HCT116 (cell line): ENCODE data around the gene NFASC. TPM values are rescaled to one million over a fixed set of nuclear protein-coding genes. Genes with fewer than 3 reads are reported as not detected.

ENCODE experiments used
- ATAC-seq: fragments of 200-7000 bp; cut with Tn5 transposase; 2 replicates; pipeline ENCODE4 v1.9.1; 2020; ENCODE audit warnings: mild to moderate bottlenecking, moderate library complexity
- BruUV-seq: library from RNA; stranded (reverse); fragments of 400-500 nt; replicated peaks from 2 replicates; lab custom pipeline; 2021; lab: Mats Ljungman, UMichigan
- CTCF ChIA-PET: fragments of 300-600 bp; sonication (Branson Sonifier 250); formaldehyde crosslinking; loops from one replicate; lab custom pipeline; 2021; ENCODE audit warnings: antibody characterized with exemption; lab: Charles Lee
- POLR2A ChIA-PET: fragments of 300-600, 350-600 bp; sonication (Branson Sonifier 250); formaldehyde crosslinking; loops from one replicate; lab custom pipeline; 2021; ENCODE audit warnings: antibody characterized with exemption; lab: Charles Lee
- RAD21 ChIA-PET, 2 experiments: fragments of 300-600 bp; sonication (Branson Sonifier 250); formaldehyde crosslinking; loops; one replicate each; lab custom pipeline; 2023; ENCODE audit warnings: low total read pairs in 2 of 2; ENCODE audit not compliant: uncharacterized antibody in 2 of 2, unreplicated experiment in 2 of 2, low non-redundant PET in 1 of 2; lab: Charles Lee
- DNase-seq: peaks from one replicate; pipeline ENCODE4 v3.0.0-alpha.2; 2010; ENCODE audit warnings: low read depth, low spot score
- H2AFZ ChIP-seq: fragments of 200-600 bp; shearing (Covaris generic), sonication (generic); 2 replicates; pipeline ENCODE4 v1.6.1; 2017; ENCODE audit warnings: low read depth, mixed run types, mixed read lengths, antibody characterized with exemption, low read length; ENCODE audit not compliant: poor library complexity, severe bottlenecking
- H3K27ac ChIP-seq: 2 replicates; pipeline ENCODE4 v1.5.1; 2012; ENCODE audit warnings: low read depth, low read length
- H3K27me3 ChIP-seq: fragments of 200-600 bp; sonication (generic); 2 replicates; pipeline ENCODE4 v1.6.1; 2016; ENCODE audit warnings: mixed run types, low read length, mixed read lengths; ENCODE audit not compliant: insufficient read depth
- H3K36me3 ChIP-seq, 2 experiments: fragments of 200-500 bp in 1 of 2; fragments of 200-600 bp in 1 of 2; sonication (Bioruptor generic) in 1 of 2; sonication (generic) in 1 of 2; 2 replicates each; pipeline versions ENCODE4 v1.5.1 to v1.6.1; 2014 to 2016; ENCODE audit warnings: low read length in 2 of 2, inconsistent platforms in 1 of 2, mixed read lengths in 1 of 2, mixed run types in 1 of 2; ENCODE audit not compliant: insufficient read depth in 2 of 2, control insufficient read depth in 1 of 2
- H3K4me1 ChIP-seq, 2 experiments: fragments of 200-600 bp in 1 of 2; sonication (generic) in 1 of 2; 2 replicates each; pipeline versions ENCODE4 v1.5.1 to v1.6.1; 2012 to 2017; ENCODE audit warnings: low read length in 2 of 2, inconsistent platforms in 1 of 2, mild to moderate bottlenecking in 1 of 2, mixed read lengths in 1 of 2, mixed run types in 1 of 2, moderate library complexity in 1 of 2; ENCODE audit not compliant: insufficient read depth in 2 of 2, control insufficient read depth in 1 of 2
- H3K4me2 ChIP-seq: fragments of 200-600 bp; sonication (generic); 2 replicates; pipeline ENCODE4 v1.6.1; 2017; ENCODE audit warnings: mixed run types, low read length, mixed read lengths
- H3K4me3 ChIP-seq, 2 experiments: fragments of 200-600 bp in 1 of 2; sonication (generic) in 1 of 2; replicated peaks in 1 of 2; 2 replicates each; pipeline ENCODE4 v1.5.1; 2011 to 2016; ENCODE audit warnings: low read length in 2 of 2, control low read depth in 1 of 2, low read depth in 1 of 2, mild to moderate bottlenecking in 1 of 2, mixed read lengths in 1 of 2, mixed run types in 1 of 2
- H3K79me2 ChIP-seq: fragments of 200-600 bp; sonication (generic); 2 replicates; pipeline ENCODE4 v1.6.1; 2017; ENCODE audit warnings: mild to moderate bottlenecking, mixed run types, low read length, moderate library complexity, mixed read lengths; ENCODE audit not compliant: insufficient read depth
- H3K9ac ChIP-seq: fragments of 200-600 bp; sonication (generic); 2 replicates; pipeline ENCODE4 v1.6.1; 2016; ENCODE audit warnings: low read length, mixed read lengths
- H3K9me2 ChIP-seq: fragments of 200-600 bp; sonication (generic), shearing (Covaris generic); 2 replicates; pipeline ENCODE4 v1.6.1; 2017; ENCODE audit warnings: mixed run types, mild to moderate bottlenecking, moderate library complexity; ENCODE audit not compliant: insufficient read depth
- H3K9me3 ChIP-seq, 2 experiments: fragments of 200-500 bp in 1 of 2; fragments of 200-600 bp in 1 of 2; sonication (Bioruptor generic) in 1 of 2; sonication (generic) in 1 of 2; 2 replicates each; pipeline ENCODE4 v1.6.1; 2014 to 2017; ENCODE audit warnings: low read length in 2 of 2, mixed read lengths in 2 of 2, inconsistent platforms in 1 of 2, low read depth in 1 of 2, mild to moderate bottlenecking in 1 of 2, mixed run types in 1 of 2, moderate library complexity in 1 of 2; ENCODE audit not compliant: control insufficient read depth in 1 of 2, insufficient read depth in 1 of 2
- H4K20me1 ChIP-seq: fragments of 200-600 bp; sonication (generic), shearing (Covaris generic); 2 replicates; pipeline ENCODE4 v1.6.1; 2017; ENCODE audit warnings: mixed run types, mild to moderate bottlenecking, moderate library complexity; ENCODE audit not compliant: insufficient read depth
- ATF3 ChIP-seq: IDR thresholded peaks from 2 replicates; pipeline ENCODE4 v1.6.1; 2012
- CBX3 ChIP-seq: IDR thresholded peaks from 2 replicates; pipeline ENCODE4 v1.6.1; 2012; ENCODE audit warnings: low read depth
- CEBPB ChIP-seq: IDR thresholded peaks from 2 replicates; pipeline ENCODE4 v1.6.1; 2012; ENCODE audit warnings: low read depth
- ELF1 ChIP-seq: IDR thresholded peaks from 2 replicates; pipeline ENCODE4 v1.6.1; 2012; ENCODE audit warnings: low read depth, borderline replicate concordance
- EZH2phosphoT487 ChIP-seq: fragments of 200-600 bp; IDR thresholded peaks from 2 replicates; pipeline ENCODE4 v1.6.1; 2018; ENCODE audit warnings: antibody characterized with exemption, borderline replicate concordance
- FOSL1 ChIP-seq: IDR thresholded peaks from 2 replicates; pipeline ENCODE4 v1.6.1; 2012; ENCODE audit warnings: low read depth
- POLR2AphosphoS5 ChIP-seq: IDR thresholded peaks from 2 replicates; pipeline ENCODE4 v1.6.1; 2011; ENCODE audit warnings: mild to moderate bottlenecking, low read depth, low read length, moderate library complexity
- RAD21 ChIP-seq: IDR thresholded peaks from 2 replicates; pipeline ENCODE4 v1.6.1; 2012; ENCODE audit warnings: low read depth, mild to moderate bottlenecking
- SP1 ChIP-seq: IDR thresholded peaks from 2 replicates; pipeline ENCODE4 v1.6.1; 2012; ENCODE audit warnings: low read depth
- TCF7L2 ChIP-seq: IDR thresholded peaks from 2 replicates; pipeline ENCODE4 v1.7.0; 2011; ENCODE audit warnings: borderline replicate concordance, inconsistent platforms; ENCODE audit not compliant: insufficient read depth, insufficient read length; ENCODE audit errors: extremely low read depth
- ZNF274 ChIP-seq: fragments of 200-500 bp; sonication (Bioruptor generic); IDR thresholded peaks from 2 replicates; pipeline ENCODE4 v1.6.1; 2014; ENCODE audit warnings: mild to moderate bottlenecking, low read depth, low read length, inconsistent platforms
- intact Hi-C: fragments of 100-400 bp; cut with micrococcal nuclease; formaldehyde crosslinking; loops from 2 replicates; pipeline ENCODE4 v1.10.0; 2022
- total RNA-seq: library from RNA; stranded (reverse); gene quantifications from one replicate; pipeline ENCODE4 v1.2.1, GENCODE V29; 2021; ENCODE audit not compliant: unreplicated experiment
- TF ChIP-seq, protein P1 (sequence below): IDR thresholded peaks from 2 replicates; pipeline ENCODE4 v1.6.1; 2012; ENCODE audit warnings: low read depth

Gene NFASC
- total RNA-seq, 1 experiment from 2014 or later: 0.57 TPM

DNA sequence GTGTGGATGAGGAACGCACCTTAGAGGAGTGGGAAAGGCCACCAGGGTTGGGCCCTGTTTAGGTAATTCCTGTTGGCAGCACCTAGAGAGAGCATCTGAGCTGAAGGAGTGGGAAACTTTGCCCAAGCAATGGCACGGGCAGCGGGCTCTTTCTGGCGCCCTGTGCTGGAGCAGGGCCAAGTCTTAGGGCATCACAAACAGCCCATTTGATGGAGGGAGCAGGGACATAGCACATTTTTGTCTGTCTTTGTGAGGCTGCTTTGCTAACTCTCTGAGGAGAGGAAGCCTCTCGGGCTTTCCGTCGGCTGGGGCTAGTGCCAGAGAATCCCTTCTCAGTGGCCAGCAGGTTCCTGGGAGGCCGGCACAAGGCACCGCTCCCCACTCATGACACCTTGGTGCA, 149.8 kb downstream of the NFASC start:
- CTCF ChIA-PET: interaction anchor here (1.0 kb wide), 1 partner anchor 41 kb away, joined by 4 read pairs; no protein-coding TSS in a partner anchor
- H3K27me3 ChIP-seq: no peaks in the 10 kb centered on the region; the same call in 1 of the 2 replicates

More for the DNA sequence above, 149.8 kb downstream of the NFASC start:
- no peaks in the 10 kb centered on the region for H3K36me3 ChIP-seq
- TF ChIP-seq SP1: no peak
- no peak for TF ChIP-seq POLR2AphosphoS5
- no peak for TF ChIP-seq EZH2phosphoT487
- no peak for TF ChIP-seq ELF1
- no peak for TF ChIP-seq FOSL1
- no peak for TF ChIP-seq ZNF274
- TF ChIP-seq CEBPB: no peak
- no peak for TF ChIP-seq TCF7L2
- TF ChIP-seq RAD21: no peak
- no peak for TF ChIP-seq CBX3
- TF ChIP-seq, protein P1, sequence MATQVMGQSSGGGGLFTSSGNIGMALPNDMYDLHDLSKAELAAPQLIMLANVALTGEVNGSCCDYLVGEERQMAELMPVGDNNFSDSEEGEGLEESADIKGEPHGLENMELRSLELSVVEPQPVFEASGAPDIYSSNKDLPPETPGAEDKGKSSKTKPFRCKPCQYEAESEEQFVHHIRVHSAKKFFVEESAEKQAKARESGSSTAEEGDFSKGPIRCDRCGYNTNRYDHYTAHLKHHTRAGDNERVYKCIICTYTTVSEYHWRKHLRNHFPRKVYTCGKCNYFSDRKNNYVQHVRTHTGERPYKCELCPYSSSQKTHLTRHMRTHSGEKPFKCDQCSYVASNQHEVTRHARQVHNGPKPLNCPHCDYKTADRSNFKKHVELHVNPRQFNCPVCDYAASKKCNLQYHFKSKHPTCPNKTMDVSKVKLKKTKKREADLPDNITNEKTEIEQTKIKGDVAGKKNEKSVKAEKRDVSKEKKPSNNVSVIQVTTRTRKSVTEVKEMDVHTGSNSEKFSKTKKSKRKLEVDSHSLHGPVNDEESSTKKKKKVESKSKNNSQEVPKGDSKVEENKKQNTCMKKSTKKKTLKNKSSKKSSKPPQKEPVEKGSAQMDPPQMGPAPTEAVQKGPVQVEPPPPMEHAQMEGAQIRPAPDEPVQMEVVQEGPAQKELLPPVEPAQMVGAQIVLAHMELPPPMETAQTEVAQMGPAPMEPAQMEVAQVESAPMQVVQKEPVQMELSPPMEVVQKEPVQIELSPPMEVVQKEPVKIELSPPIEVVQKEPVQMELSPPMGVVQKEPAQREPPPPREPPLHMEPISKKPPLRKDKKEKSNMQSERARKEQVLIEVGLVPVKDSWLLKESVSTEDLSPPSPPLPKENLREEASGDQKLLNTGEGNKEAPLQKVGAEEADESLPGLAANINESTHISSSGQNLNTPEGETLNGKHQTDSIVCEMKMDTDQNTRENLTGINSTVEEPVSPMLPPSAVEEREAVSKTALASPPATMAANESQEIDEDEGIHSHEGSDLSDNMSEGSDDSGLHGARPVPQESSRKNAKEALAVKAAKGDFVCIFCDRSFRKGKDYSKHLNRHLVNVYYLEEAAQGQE: no peak
- TF ChIP-seq ATF3: no peak
- H2AFZ ChIP-seq: no peak overlapping the region
- H3K79me2 ChIP-seq: no peaks in the 10 kb centered on the region
- no peaks in the 10 kb centered on the region for H4K20me1 ChIP-seq
- no peaks in the 10 kb centered on the region for H3K9me2 ChIP-seq
- no peak overlapping the region for H3K4me3 ChIP-seq
- ATAC-seq (no peak), DNase-seq (no peak)
- BruUV-seq: no TSS peak
- ChIA-PET POLR2A (no interaction called here), RAD21 (no interaction called here)
- intact Hi-C loops: no loop called here
- H3K27ac ChIP-seq: no peak overlapping the region
- H3K9ac ChIP-seq: no peak overlapping the region
- no peaks in the 10 kb centered on the region for H3K9me3 ChIP-seq
- no peak overlapping the region for H3K4me2 ChIP-seq
- no peaks in the 10 kb centered on the region for H3K4me1 ChIP-seq
